ENCODE results near the gene PTPRT.

- no peak for TF ChIP-seq CTCF (IDR thresholded peaks at IDR 0.05)
- TF ChIP-seq RCOR1 (IDR thresholded peaks at IDR 0.05; ENCODE audit: low read depth, low read length), result no peak
- no peak for TF ChIP-seq SMC3 (IDR thresholded peaks at IDR 0.05)
- no peak for TF ChIP-seq SREBF2 (IDR thresholded peaks at IDR 0.05)
- TF ChIP-seq ZSCAN20 (CRISPR knock-in tag; IDR thresholded peaks at IDR 0.05), result no peak
- TF ChIP-seq USF2 (IDR thresholded peaks at IDR 0.05), result no peak
- no peak for TF ChIP-seq BHLHE40 (IDR thresholded peaks at IDR 0.05; ENCODE audit: low read depth, low read length)
- no peak for TF ChIP-seq HDAC2 (IDR thresholded peaks at IDR 0.05)
These were observed 999.6 kb downstream of the PTPRT start for GRCh38 chr20:42190084-42190483.

Measured in A549 (cell line).